ENCODE results near the gene GABRG3. TPM values are rescaled to one million over a fixed set of nuclear protein-coding genes. Genes with fewer than 3 reads are reported as not detected.

The GABRG3 gene
- total and polyA plus RNA-seq, 3 experiments from 2014 or later = not detected

DNA sequence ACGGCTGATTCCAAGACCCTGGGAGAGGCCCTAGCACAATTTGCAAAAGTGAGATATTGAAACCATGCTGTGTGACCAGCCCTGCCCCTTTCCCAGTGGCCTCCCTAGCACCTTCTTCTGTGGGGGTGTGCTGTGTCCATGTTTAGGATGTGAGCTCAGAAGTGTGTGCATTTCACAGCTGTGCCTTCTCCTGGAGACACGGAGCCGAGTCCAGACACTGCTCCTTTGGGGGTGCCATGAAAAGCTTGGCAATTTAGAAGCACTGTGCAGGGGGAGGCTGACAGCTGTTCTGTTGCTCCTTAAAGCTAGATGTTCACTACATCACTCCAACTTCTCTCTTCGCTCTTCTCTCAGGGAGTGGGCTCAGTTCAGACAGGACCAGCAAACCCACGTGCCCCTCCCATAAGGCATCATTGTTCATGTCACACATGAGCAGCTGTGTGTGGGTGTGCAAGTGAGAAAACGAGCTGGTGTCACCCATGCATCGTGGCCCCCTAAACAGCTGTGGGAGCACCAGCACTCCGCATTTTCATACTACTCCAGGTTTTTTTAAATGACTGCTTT lies 492.6 kb downstream of the GABRG3 start:
- H3K4me3 Mint-ChIP-seq = no peak overlapping the region
- DNase-seq = no peak
- H3K27ac Mint-ChIP-seq = no peak overlapping the region
- CTCF ChIA-PET = no interaction called here
- Histone ChIP-seq H3K4me1 (ENCODE audit: insufficient read depth, low read length) (no peaks in the 10 kb centered on the region), H3K4me3 (ENCODE audit: low read length) (no peak overlapping the region), H3K9me3 (ENCODE audit: low read length) (no peaks in the 10 kb centered on the region), H3K36me3 (ENCODE audit: insufficient read depth, low read length) (no peaks in the 10 kb centered on the region), H3K27me3 (ENCODE audit: insufficient read depth, low read length, poor library complexity, severe bottlenecking) (no peaks in the 10 kb centered on the region), H3K27ac (ENCODE audit: low read depth, low read length) (no peak overlapping the region)
- H3K4me1 Mint-ChIP-seq = no peaks in the 10 kb centered on the region
- no peaks in the 10 kb centered on the region for H3K27me3 Mint-ChIP-seq
- H3K9me3 Mint-ChIP-seq = peaks cover 4 to 23% (median 6%) of the 10 kb centered on the region in 5 donors
- H3K36me3 Mint-ChIP-seq = no peaks in the 10 kb centered on the region
- POLR2A ChIA-PET = no interaction called here

DNA sequence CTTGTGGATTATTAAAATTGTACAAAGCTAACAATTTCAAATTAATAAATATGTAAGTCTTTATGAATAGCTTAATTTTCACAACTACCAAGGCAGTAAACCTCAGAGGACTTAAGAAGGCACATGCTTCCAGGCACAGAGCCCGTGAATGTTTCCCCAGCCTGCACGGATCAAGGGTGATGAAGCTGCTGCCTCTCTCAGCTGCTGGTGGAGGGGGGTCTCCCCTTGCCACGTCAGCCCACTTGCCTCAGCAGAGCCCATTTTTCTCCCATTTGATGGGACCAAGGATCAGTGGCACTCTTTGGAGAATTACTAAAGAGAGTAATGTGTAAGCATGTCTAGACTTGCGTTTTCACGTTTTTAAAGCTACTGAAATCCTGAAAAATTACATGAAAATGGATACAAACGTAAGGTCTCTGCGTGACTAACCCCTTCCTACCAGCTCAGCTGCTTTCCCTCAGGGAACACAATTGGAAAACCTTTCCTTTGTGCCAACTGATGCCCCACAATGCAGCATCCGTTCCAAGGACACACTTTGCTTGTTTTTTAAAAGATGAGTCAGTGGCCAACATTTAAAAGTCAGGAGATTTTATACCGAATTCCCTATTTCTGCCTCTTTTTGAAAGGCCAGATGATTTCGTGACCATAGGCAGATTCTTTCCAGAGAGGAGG lies 494.1 kb downstream of the GABRG3 start:
- DNase-seq = no peak
- no peaks in the 10 kb centered on the region for H3K27me3 Mint-ChIP-seq
- ChIA-PET POLR2A (no interaction called here), CTCF (no interaction called here)
- H3K27ac ChIP-seq (ENCODE audit: low read depth, low read length) = no peak overlapping the region
- H3K27me3 ChIP-seq (ENCODE audit: insufficient read depth, low read length, poor library complexity, severe bottlenecking) = no peaks in the 10 kb centered on the region
- no peaks in the 10 kb centered on the region for H3K9me3 ChIP-seq (ENCODE audit: low read length)
- H3K4me3 Mint-ChIP-seq = no peak overlapping the region
- H3K4me3 ChIP-seq (ENCODE audit: low read length) = no peak overlapping the region
- H3K36me3 ChIP-seq (ENCODE audit: insufficient read depth, low read length) = no peaks in the 10 kb centered on the region
- no peaks in the 10 kb centered on the region for H3K36me3 Mint-ChIP-seq
- H3K4me1 ChIP-seq (ENCODE audit: insufficient read depth, low read length) = no peaks in the 10 kb centered on the region
- no peaks in the 10 kb centered on the region for H3K4me1 Mint-ChIP-seq
- no peak overlapping the region for H3K27ac Mint-ChIP-seq
- peaks cover 4 to 18% (median 6%) of the 10 kb centered on the region in 5 donors for H3K9me3 Mint-ChIP-seq

DNA sequence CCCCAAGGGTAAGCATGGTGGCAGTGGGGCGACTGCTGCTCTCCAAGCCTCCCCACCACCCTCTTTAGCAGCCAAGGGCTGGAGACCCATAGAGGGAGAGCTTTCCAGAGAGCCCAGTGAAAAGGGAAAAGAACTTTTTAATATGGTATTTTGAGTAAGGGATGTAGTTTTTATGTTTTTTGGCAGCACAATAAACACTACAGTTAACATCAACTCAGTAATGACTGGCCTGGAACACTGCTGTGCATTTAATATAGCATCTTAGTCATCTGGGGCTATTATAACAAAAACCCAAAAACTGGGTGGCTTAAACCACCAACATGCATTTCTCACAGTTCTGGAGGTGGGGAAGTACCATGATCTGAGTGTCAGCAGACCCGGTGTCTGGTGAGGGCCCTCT lies 495.8 kb downstream of the GABRG3 start:
- no peak overlapping the region for H3K27ac ChIP-seq (ENCODE audit: low read depth, low read length)
- CTCF ChIA-PET = no interaction called here
- POLR2A ChIA-PET = no interaction called here

DNA sequence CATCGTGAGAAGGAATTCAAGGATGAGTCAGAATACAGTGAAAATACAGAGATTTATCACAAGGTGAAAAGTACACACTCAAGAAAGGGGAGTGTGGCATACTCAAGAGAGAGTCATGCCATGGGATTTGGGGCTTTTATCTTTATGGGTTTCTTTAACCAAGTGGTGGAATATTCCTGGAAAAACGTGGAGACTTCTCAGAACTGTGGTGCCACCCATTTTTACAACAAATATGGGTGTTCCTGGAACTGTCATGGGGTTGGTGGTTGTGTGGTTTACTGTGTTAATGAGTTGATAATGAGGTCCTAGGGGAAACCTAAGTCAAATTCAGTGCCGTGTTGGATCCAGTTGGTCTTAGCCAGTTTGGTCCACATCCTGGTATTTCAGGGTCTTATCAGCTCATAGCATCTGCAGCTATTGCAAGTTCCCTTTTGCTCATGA lies 497.2 kb downstream of the GABRG3 start:
- Histone ChIP-seq H3K27ac (ENCODE audit: low read depth, low read length) (no peak overlapping the region), H3K4me1 (ENCODE audit: insufficient read depth, low read length) (no peaks in the 10 kb centered on the region), H3K27me3 (ENCODE audit: insufficient read depth, low read length, poor library complexity, severe bottlenecking) (no peaks in the 10 kb centered on the region), H3K4me3 (ENCODE audit: low read length) (no peak overlapping the region), H3K9me3 (ENCODE audit: low read length) (no peaks in the 10 kb centered on the region), H3K36me3 (ENCODE audit: insufficient read depth, low read length) (no peaks in the 10 kb centered on the region)
- Mint-ChIP-seq H3K27me3 (no peaks in the 10 kb centered on the region), H3K4me3 (no peak overlapping the region), H3K9me3 (peaks cover 4 to 12% (median 9%) of the 10 kb centered on the region in 5 donors), H3K27ac (no peak overlapping the region), H3K36me3 (no peaks in the 10 kb centered on the region), H3K4me1 (no peaks in the 10 kb centered on the region)
- ChIA-PET CTCF (no interaction called here), POLR2A (no interaction called here)
- no peak for DNase-seq

More for the DNA sequence above, 495.8 kb downstream of the GABRG3 start:
- H3K27me3 Mint-ChIP-seq = no peaks in the 10 kb centered on the region
- no peaks in the 10 kb centered on the region for H3K36me3 ChIP-seq (ENCODE audit: insufficient read depth, low read length)
- H3K4me1 Mint-ChIP-seq = no peaks in the 10 kb centered on the region
- H3K4me3 Mint-ChIP-seq = no peak overlapping the region
- no peaks in the 10 kb centered on the region for H3K4me1 ChIP-seq (ENCODE audit: insufficient read depth, low read length)
- no peak overlapping the region for H3K4me3 ChIP-seq (ENCODE audit: low read length)
- no peak for DNase-seq
- H3K9me3 Mint-ChIP-seq = peaks cover 4 to 18% (median 10%) of the 10 kb centered on the region in 5 donors
- H3K27me3 ChIP-seq (ENCODE audit: insufficient read depth, low read length, poor library complexity, severe bottlenecking) = no peaks in the 10 kb centered on the region
- no peak overlapping the region for H3K27ac Mint-ChIP-seq
- no peaks in the 10 kb centered on the region for H3K9me3 ChIP-seq (ENCODE audit: low read length)
- H3K36me3 Mint-ChIP-seq = no peaks in the 10 kb centered on the region

DNA sequence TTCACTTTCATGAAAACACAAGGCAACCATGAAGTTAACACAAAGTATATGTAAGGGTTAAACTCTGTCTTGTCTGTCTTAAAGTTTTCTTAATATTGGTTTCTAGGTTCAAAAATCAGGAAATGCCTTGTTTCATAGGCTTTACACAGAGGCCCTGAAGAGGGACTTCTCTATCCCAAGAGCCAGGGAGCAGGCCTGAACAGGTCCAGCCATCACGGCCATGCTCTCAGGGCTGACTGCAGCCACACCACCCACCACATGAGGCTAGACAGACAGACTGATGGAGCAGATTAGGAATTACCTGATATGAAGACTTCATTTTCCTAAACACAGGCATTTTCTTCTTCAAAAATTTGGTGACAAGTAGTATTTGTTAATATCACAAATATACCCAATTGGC lies 502.9 kb downstream of the GABRG3 start:
- Mint-ChIP-seq H3K4me3 (no peak overlapping the region), H3K36me3 (no peaks in the 10 kb centered on the region), H3K27ac (no peak overlapping the region), H3K4me1 (no peaks in the 10 kb centered on the region), H3K27me3 (no peaks in the 10 kb centered on the region), H3K9me3 (peaks cover 3 to 22% (median 11%) of the 10 kb centered on the region in 5 donors)
- DNase-seq = no peak
- POLR2A ChIA-PET = no interaction called here
- CTCF ChIA-PET = no interaction called here
- H3K36me3 ChIP-seq (ENCODE audit: insufficient read depth, low read length) = no peaks in the 10 kb centered on the region
- H3K4me3 ChIP-seq (ENCODE audit: low read length) = no peak overlapping the region
- no peaks in the 10 kb centered on the region for H3K27me3 ChIP-seq (ENCODE audit: insufficient read depth, low read length, poor library complexity, severe bottlenecking)
- no peaks in the 10 kb centered on the region for H3K9me3 ChIP-seq (ENCODE audit: low read length)
- no peaks in the 10 kb centered on the region for H3K4me1 ChIP-seq (ENCODE audit: insufficient read depth, low read length)
- no peak overlapping the region for H3K27ac ChIP-seq (ENCODE audit: low read depth, low read length)

DNA sequence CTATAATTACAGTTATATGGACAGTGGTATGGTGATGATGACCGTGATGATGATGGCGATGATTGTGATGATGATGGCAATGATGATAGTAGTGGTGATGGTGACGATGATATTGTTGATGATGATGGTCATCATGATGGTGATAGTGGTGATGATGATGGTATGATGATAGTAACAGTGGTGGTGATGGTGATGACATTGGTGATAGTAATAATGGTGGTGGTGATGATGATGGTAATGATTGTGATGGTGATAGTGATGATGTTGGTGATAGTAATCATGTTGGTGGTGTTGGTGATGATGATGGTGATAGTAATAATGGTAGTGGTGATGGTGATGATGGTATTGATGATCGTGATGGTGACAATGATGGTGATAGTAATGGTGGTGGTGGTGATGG lies 504.4 kb downstream of the GABRG3 start:
- Mint-ChIP-seq H3K4me3 (no peak overlapping the region), H3K4me1 (no peaks in the 10 kb centered on the region), H3K36me3 (no peaks in the 10 kb centered on the region), H3K27ac (no peak overlapping the region), H3K27me3 (no peaks in the 10 kb centered on the region), H3K9me3 (peaks cover 3 to 24% (median 11%) of the 10 kb centered on the region in 5 donors)
- ChIA-PET POLR2A (no interaction called here), CTCF (no interaction called here)
- Histone ChIP-seq H3K36me3 (ENCODE audit: insufficient read depth, low read length) (no peaks in the 10 kb centered on the region), H3K27ac (ENCODE audit: low read depth, low read length) (no peak overlapping the region), H3K9me3 (ENCODE audit: low read length) (no peaks in the 10 kb centered on the region), H3K27me3 (ENCODE audit: insufficient read depth, low read length, poor library complexity, severe bottlenecking) (no peaks in the 10 kb centered on the region), H3K4me1 (ENCODE audit: insufficient read depth, low read length) (no peaks in the 10 kb centered on the region), H3K4me3 (ENCODE audit: low read length) (no peak overlapping the region)
- no peak for DNase-seq

DNA sequence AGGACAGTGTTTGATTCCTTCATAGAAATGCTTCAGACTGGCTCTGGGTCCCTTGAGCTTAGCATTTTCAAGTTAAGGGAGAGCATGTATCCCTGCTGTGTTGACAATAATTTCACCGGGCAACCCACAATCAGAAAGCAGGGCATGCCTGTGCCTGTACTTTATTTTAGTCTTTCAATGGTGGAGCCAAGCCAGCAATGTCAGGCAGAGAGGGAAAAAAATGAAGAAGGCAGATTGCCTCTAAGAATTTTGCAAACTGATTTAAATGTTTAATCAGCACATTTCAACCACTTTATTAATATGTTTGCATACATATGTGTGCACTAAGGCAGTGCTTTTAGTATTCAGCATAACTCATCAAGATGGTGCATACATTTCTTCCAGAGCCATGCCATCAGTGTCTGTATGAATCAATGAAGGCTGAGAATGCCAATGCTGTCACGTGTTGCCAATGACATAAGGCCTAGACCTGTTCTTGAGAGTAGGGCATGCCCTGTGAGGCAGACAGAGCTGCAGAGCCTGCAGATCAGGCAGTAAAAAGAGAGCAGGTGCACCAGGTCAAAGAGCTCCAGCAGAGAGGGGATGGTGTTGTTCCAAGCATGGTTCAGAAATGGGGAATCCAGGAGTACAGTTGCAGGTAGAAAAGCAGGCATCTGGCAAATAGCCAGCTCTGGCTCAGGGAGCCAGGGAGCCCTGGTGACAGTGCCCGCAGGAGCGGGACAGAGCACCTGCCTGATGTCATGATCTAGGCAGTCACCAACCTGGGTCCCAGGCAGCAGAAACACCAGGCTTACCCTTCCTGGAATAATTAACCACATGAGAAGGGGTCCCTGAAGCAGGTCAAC lies 508.5 kb downstream of the GABRG3 start:
- no peak overlapping the region for H3K27ac ChIP-seq (ENCODE audit: low read depth, low read length)
- H3K9me3 ChIP-seq (ENCODE audit: low read length) = no peaks in the 10 kb centered on the region
- H3K9me3 Mint-ChIP-seq = peaks cover 3 to 29% (median 11%) of the 10 kb centered on the region in 5 donors
- ChIA-PET POLR2A (no interaction called here), CTCF (no interaction called here)
- H3K27ac Mint-ChIP-seq = no peak overlapping the region
- H3K36me3 ChIP-seq (ENCODE audit: insufficient read depth, low read length) = no peaks in the 10 kb centered on the region
- H3K36me3 Mint-ChIP-seq = no peaks in the 10 kb centered on the region
- DNase-seq = no peak
- H3K4me3 Mint-ChIP-seq = no peak overlapping the region
- H3K27me3 ChIP-seq (ENCODE audit: insufficient read depth, low read length, poor library complexity, severe bottlenecking) = no peaks in the 10 kb centered on the region
- H3K4me1 Mint-ChIP-seq = no peaks in the 10 kb centered on the region
- H3K4me1 ChIP-seq (ENCODE audit: insufficient read depth, low read length) = no peaks in the 10 kb centered on the region
- H3K4me3 ChIP-seq (ENCODE audit: low read length) = no peak overlapping the region
- no peaks in the 10 kb centered on the region for H3K27me3 Mint-ChIP-seq

DNA sequence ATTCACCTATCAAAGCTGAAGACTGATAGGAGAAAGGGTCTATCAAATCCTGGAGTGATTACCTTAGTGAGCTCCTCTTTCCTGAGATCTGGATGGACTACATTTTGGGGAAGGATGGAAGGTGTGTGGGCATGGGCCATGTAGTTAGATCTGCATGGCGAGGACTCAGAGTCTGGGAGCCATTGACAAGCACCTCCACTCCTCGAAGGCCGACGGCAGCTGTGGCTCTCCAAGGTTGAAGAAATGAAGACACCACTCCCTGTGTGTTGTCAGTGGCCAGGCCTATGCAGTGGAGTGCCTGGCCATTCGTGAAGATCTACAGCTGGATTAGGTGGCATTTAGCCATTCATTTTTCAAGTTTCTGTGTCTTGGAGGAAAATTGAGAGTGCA lies 509.2 kb downstream of the GABRG3 start:
- Histone ChIP-seq H3K27me3 (ENCODE audit: insufficient read depth, low read length, poor library complexity, severe bottlenecking) (no peaks in the 10 kb centered on the region), H3K36me3 (ENCODE audit: insufficient read depth, low read length) (no peaks in the 10 kb centered on the region), H3K4me3 (ENCODE audit: low read length) (no peak overlapping the region), H3K27ac (ENCODE audit: low read depth, low read length) (no peak overlapping the region), H3K4me1 (ENCODE audit: insufficient read depth, low read length) (no peaks in the 10 kb centered on the region), H3K9me3 (ENCODE audit: low read length) (no peaks in the 10 kb centered on the region)
- Mint-ChIP-seq H3K27me3 (no peaks in the 10 kb centered on the region), H3K27ac (no peak overlapping the region), H3K4me1 (no peaks in the 10 kb centered on the region), H3K4me3 (no peak overlapping the region), H3K9me3 (peaks cover 3 to 31% (median 13%) of the 10 kb centered on the region in 5 donors), H3K36me3 (no peaks in the 10 kb centered on the region)
- DNase-seq = no peak
- ChIA-PET CTCF (no interaction called here), POLR2A (no interaction called here)

Measured in CD8-positive, alpha-beta memory T cell (primary cell).